ENCODE data around the gene RIPOR3.

DNA sequence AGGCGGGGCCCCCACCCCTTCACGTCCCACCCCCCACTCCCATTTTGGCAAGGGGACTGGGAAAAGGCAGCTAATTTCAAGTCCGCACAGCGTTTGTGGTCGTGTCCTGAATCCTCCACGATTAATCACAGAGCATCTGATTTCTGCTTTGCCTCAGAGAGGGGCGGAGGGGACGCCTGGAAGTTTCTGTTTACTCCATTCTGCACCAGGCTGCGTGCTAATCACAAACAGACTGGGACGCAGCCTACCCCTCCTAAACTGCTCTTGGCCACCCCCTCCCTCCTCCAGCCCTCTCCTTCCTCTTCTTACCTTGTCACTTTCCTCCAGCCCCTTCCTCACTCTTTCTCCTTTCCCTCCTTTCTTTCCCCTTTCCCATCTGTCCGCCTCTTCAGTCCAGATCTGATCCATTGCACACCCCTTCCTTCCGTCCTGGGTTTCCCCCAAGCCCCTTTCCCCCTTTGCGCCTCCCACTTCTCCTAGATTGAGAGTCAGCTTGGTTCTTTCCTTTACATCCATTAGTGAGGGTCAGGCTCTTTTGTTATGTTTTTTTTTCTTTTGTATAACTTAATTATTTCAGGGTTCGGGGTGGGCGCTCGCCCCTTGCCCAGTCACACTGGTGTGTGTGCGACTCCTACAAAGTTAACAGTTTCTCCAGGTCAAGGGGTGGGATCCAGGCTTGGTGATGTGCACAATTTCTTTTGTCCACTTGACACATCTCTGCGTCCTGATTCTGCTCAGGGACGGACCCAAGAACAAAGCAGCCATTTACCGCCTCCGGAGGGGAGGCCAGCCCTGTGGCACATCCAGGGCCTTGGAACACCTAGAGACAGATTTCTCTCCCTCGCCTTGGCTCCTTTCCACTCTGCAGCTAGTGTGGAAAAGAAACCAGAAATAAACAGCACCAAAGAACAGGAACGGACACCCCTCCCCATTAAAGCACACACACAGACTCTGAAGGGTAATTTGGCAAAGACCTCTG is 520 bp upstream of the RIPOR3 start:
- TF ChIP-seq, protein P1, sequence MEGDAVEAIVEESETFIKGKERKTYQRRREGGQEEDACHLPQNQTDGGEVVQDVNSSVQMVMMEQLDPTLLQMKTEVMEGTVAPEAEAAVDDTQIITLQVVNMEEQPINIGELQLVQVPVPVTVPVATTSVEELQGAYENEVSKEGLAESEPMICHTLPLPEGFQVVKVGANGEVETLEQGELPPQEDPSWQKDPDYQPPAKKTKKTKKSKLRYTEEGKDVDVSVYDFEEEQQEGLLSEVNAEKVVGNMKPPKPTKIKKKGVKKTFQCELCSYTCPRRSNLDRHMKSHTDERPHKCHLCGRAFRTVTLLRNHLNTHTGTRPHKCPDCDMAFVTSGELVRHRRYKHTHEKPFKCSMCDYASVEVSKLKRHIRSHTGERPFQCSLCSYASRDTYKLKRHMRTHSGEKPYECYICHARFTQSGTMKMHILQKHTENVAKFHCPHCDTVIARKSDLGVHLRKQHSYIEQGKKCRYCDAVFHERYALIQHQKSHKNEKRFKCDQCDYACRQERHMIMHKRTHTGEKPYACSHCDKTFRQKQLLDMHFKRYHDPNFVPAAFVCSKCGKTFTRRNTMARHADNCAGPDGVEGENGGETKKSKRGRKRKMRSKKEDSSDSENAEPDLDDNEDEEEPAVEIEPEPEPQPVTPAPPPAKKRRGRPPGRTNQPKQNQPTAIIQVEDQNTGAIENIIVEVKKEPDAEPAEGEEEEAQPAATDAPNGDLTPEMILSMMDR (IDR thresholded peaks at IDR 0.05): no peak
- TF ChIP-seq POLR2A (IDR thresholded peaks at IDR 0.05): no peak
